ENCODE data around the gene MARS1. TPM values are rescaled to one million over a fixed set of nuclear protein-coding genes. Genes with fewer than 3 reads are reported as not detected.

Gene MARS1
- total and polyA plus RNA-seq, 2 experiments from 2014 or later: 266 to 351 TPM

GRCh38 chr12:57511161-57511560 is 23.3 kb downstream of the MARS1 start (continued):
- TF ChIP-seq CTCF (conservative IDR thresholded peaks at IDR 0.05; ENCODE audit: low read depth in 2 of 2): no peak
- TF ChIP-seq ZNF462 (CRISPR knock-in tag; IDR thresholded peaks at IDR 0.05): no peak

GRCh38 chr12:57511588-57512325 is 23.9 kb downstream of the MARS1 start:
- Mint-ChIP-seq H3K4me1 (peaks cover under 1% of the 10 kb centered on the region; the same call in 2 of the 3 replicates), H3K4me3 (no peak overlapping the region; the same call in 2 of the 3 replicates), H3K27ac (no peak overlapping the region), H3K9me3 (peaks cover 2% of the 10 kb centered on the region; the same call in 2 of the 3 replicates), H3K27me3 (ENCODE audit: insufficient read depth, low read depth, poor library complexity) (peaks cover 23% of the 10 kb centered on the region), H3K36me3 (ENCODE audit: low read depth) (peaks cover 86% of the 10 kb centered on the region)
- no peak overlapping the region for H3K4me2 ChIP-seq
- peaks cover 48% of the 10 kb centered on the region for H3F3A ChIP-seq (replicated peaks; ENCODE audit: low read depth)
- H3K9me2 ChIP-seq (ENCODE audit: insufficient read depth): no peaks in the 10 kb centered on the region
- peaks cover 83% of the 10 kb centered on the region for H3K36me3 ChIP-seq (ENCODE audit: insufficient read depth)
- no peaks in the 10 kb centered on the region for H3K4me1 ChIP-seq (ENCODE audit: insufficient read depth)
- H3K27ac ChIP-seq (ENCODE audit: low read depth): no peak overlapping the region
- H4K20me1 ChIP-seq (replicated peaks; ENCODE audit: insufficient read depth): peaks cover 29% of the 10 kb centered on the region
- H3K79me2 ChIP-seq (replicated peaks; ENCODE audit: insufficient read depth): peaks cover 14% of the 10 kb centered on the region; the same call in 1 of the 2 replicates
- H3K27me3 ChIP-seq (ENCODE audit: insufficient read depth): no peaks in the 10 kb centered on the region
- H3K4me3 ChIP-seq: no peak overlapping the region
- DNase-seq (ENCODE audit: low spot score) (no peak), ATAC-seq (no peak)
- H2AFZ ChIP-seq: no peak overlapping the region
- TF ChIP-seq ETS1 (IDR thresholded peaks at IDR 0.05) (no peak), ZNF462 (CRISPR knock-in tag; IDR thresholded peaks at IDR 0.05) (no peak), ZNF331 (CRISPR knock-in tag; IDR thresholded peaks at IDR 0.05; ENCODE audit: low read depth) (no peak), POLR2AphosphoS5 (IDR thresholded peaks at IDR 0.05; ENCODE audit: low read depth) (no peak)

All from GM23338 (cell line).